Upper lobe of left lung (tissue), 4 donors: ENCODE measurements around the gene ZNF385B.

Experiments used
- POLR2A ChIP-seq, 4 donors: fragments of 450-650 bp; IDR thresholded peaks; one replicate each; pipeline ENCODE4 v1.5.1; 2016 to 2017; ENCODE audit warnings: antibody characterized with exemption in 4 of 4, mild to moderate bottlenecking in 2 of 4
- TF ChIP-seq, protein P1 (sequence below), 6 experiments: fragments of 450-650 bp in 4 of 6; fragments of 200-600 bp in 2 of 6; sonication (generic) in 2 of 6; IDR thresholded peaks; one replicate each; pipeline ENCODE4 v1.5.1; 2016 to 2019; ENCODE audit warnings: antibody characterized with exemption in 6 of 6

DNA sequence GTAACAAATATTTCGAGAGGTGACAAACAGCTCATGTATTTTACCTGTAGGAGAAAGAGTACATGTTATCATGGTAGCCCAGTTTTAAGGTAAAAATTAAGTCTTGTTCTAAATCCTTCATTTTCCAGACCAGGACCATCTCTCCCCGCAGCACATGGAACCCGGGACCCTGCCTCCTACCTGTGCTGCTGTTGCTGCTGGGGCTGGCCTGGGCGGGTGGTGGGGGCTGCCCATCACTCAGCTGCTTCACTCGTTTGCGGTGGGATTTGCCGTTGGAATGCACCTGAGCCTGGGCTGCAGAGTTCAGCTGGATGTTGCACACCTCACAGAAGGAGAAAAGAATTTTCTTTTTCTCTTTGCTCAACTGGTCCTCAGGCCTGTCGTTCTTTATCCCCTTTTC is 92.1 kb downstream of the ZNF385B start:
- TF ChIP-seq, protein P1, sequence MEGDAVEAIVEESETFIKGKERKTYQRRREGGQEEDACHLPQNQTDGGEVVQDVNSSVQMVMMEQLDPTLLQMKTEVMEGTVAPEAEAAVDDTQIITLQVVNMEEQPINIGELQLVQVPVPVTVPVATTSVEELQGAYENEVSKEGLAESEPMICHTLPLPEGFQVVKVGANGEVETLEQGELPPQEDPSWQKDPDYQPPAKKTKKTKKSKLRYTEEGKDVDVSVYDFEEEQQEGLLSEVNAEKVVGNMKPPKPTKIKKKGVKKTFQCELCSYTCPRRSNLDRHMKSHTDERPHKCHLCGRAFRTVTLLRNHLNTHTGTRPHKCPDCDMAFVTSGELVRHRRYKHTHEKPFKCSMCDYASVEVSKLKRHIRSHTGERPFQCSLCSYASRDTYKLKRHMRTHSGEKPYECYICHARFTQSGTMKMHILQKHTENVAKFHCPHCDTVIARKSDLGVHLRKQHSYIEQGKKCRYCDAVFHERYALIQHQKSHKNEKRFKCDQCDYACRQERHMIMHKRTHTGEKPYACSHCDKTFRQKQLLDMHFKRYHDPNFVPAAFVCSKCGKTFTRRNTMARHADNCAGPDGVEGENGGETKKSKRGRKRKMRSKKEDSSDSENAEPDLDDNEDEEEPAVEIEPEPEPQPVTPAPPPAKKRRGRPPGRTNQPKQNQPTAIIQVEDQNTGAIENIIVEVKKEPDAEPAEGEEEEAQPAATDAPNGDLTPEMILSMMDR (IDR thresholded peaks at IDR 0.05) = no peak
- TF ChIP-seq POLR2A (IDR thresholded peaks at IDR 0.05) = no peak
